Measurements from ENCODE around the gene NUCKS1.
A peak's percentile ranks its signal among the peaks of the same experiment; 100 is the strongest.

Gene NUCKS1

GRCh38 chr1:205711105-205712048 is 38.6 kb downstream of the NUCKS1 start:
- Histone ChIP-seq H3K4me3 (ENCODE audit: low read depth, low read length) (no peak overlapping the region), H3K4me1 (ENCODE audit: control insufficient read depth, insufficient read depth, low read length) (peaks cover 3% of the 10 kb centered on the region; the same call in 1 of the 2 replicates), H3K9me3 (ENCODE audit: control insufficient read depth, insufficient read depth, low read depth, low read length) (no peaks in the 10 kb centered on the region), H3K36me3 (ENCODE audit: control insufficient read depth, insufficient read depth, low read length) (peaks cover 53% of the 10 kb centered on the region), H3K27ac (ENCODE audit: low read depth, low read length) (no peak overlapping the region), H3K27me3 (ENCODE audit: control insufficient read depth, insufficient read depth, low read length) (no peaks in the 10 kb centered on the region), H3K9ac (ENCODE audit: low read length) (no peak overlapping the region)

DNA sequence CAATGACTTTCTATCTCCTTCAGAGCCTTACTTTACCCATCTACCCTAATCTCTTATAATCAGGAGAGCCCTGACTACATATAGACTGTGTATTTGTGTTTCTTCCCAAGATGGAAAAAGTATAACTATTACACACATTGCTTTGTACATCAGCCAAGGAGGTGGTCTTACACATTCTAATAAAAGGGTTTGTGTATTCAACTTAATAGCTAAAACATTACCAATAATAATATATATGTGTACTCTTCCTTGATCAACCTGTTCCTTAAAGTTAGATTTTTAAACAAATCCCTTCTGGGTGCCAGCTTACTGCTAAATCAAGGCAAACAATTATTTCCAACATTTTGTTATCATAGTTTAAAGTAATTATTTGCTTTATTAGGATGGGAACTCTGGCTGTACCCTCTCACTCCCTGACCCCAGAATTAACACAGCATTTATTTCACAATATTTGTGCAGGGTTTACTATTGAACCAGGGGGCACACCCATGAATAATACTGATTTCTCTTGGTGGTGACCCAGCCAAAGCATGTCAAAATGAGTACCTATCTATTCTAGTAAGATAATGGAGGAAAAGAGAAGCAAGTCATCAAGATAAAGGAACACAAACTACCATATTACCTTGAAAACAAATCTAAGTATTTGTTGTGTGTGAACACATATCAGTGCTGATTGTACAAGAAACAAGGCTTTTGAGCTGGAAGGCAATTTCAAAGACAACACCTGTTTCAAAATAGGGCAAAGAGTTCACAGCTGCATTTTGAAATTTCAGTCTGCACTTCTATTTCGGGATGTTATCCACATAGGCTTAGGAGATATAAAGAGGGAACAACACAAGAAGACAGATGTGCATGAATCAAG is 39.5 kb downstream of the NUCKS1 start:
- peaks cover 43% of the 10 kb centered on the region for H3K36me3 ChIP-seq (ENCODE audit: control insufficient read depth, insufficient read depth, low read length)
- H3K27ac ChIP-seq (ENCODE audit: low read depth, low read length) = no peak overlapping the region
- H3K9me3 ChIP-seq (ENCODE audit: control insufficient read depth, insufficient read depth, low read depth, low read length) = no peaks in the 10 kb centered on the region
- no peaks in the 10 kb centered on the region for H3K27me3 ChIP-seq (ENCODE audit: control insufficient read depth, insufficient read depth, low read length)
- no peak overlapping the region for H3K4me3 ChIP-seq (ENCODE audit: low read depth, low read length)
- H3K4me1 ChIP-seq (ENCODE audit: control insufficient read depth, insufficient read depth, low read length) = peaks cover 3% of the 10 kb centered on the region; the same call in 1 of the 2 replicates
- H3K9ac ChIP-seq (ENCODE audit: low read length) = no peak overlapping the region

DNA sequence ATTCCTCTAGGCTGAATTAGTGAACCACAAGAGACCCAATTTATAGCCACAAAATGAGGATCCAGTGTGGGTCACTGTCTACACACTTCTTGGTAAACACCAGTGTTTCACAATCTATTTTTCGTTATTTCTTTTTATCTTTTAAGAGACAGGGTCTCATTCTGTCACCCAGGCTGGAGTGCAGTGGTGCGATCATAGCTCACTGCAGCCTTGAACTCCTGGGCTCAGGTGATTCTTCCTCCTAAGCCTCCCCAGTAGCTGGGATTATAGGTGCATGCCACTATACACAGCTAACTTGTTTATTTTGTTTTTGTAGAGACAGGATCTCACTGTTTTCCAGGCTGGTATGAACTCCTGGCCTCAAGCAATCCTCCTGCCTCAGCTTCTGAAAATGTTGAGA is 40.3 kb downstream of the NUCKS1 start:
- H3K9me3 ChIP-seq (ENCODE audit: control insufficient read depth, insufficient read depth, low read depth, low read length) = no peaks in the 10 kb centered on the region
- H3K27me3 ChIP-seq (ENCODE audit: control insufficient read depth, insufficient read depth, low read length) = no peaks in the 10 kb centered on the region
- no peak overlapping the region for H3K4me3 ChIP-seq (ENCODE audit: low read depth, low read length)
- H3K27ac ChIP-seq (ENCODE audit: low read depth, low read length) = no peak overlapping the region
- H3K36me3 ChIP-seq (ENCODE audit: control insufficient read depth, insufficient read depth, low read length) = peaks cover 37% of the 10 kb centered on the region
- H3K9ac ChIP-seq (ENCODE audit: low read length) = no peak overlapping the region
- H3K4me1 ChIP-seq (ENCODE audit: control insufficient read depth, insufficient read depth, low read length) = peaks cover 3% of the 10 kb centered on the region; the same call in 1 of the 2 replicates

DNA sequence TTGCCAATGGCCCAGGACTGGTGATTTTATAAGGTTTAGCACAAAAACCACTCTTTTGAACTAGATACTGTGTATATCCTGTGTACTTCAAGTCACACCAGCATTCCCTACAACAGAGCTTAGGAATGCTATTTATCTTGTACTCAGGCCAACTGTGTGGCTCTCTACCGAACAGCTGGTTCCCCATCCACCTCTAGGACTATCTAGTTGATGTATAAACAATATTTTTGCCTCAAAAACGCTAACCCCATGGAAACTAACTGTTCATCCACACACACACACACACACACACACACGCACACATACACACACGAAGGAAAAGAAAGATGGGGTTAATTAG is 41.0 kb downstream of the NUCKS1 start:
- Histone ChIP-seq H3K36me3 (ENCODE audit: control insufficient read depth, insufficient read depth, low read length) (peaks cover 33% of the 10 kb centered on the region), H3K27ac (ENCODE audit: low read depth, low read length) (no peak overlapping the region), H3K27me3 (ENCODE audit: control insufficient read depth, insufficient read depth, low read length) (no peaks in the 10 kb centered on the region), H3K9ac (ENCODE audit: low read length) (no peak overlapping the region), H3K4me1 (ENCODE audit: control insufficient read depth, insufficient read depth, low read length) (peaks cover 3% of the 10 kb centered on the region; the same call in 1 of the 2 replicates), H3K4me3 (ENCODE audit: low read depth, low read length) (no peak overlapping the region), H3K9me3 (ENCODE audit: control insufficient read depth, insufficient read depth, low read depth, low read length) (no peaks in the 10 kb centered on the region)

GRCh38 chr1:205706601-205707502 is 43.1 kb downstream of the NUCKS1 start:
- H3K27me3 ChIP-seq (ENCODE audit: control insufficient read depth, insufficient read depth, low read length) = no peaks in the 10 kb centered on the region
- peaks cover 7% of the 10 kb centered on the region; the same call in 1 of the 2 replicates for H3K4me1 ChIP-seq (ENCODE audit: control insufficient read depth, insufficient read depth, low read length)
- H3K9ac ChIP-seq (ENCODE audit: low read length) = no peak overlapping the region
- no peaks in the 10 kb centered on the region for H3K9me3 ChIP-seq (ENCODE audit: control insufficient read depth, insufficient read depth, low read depth, low read length)
- no peak overlapping the region for H3K4me3 ChIP-seq (ENCODE audit: low read depth, low read length)
- no peak overlapping the region for H3K27ac ChIP-seq (ENCODE audit: low read depth, low read length)
- H3K36me3 ChIP-seq (ENCODE audit: control insufficient read depth, insufficient read depth, low read length) = peaks cover 33% of the 10 kb centered on the region

GRCh38 chr1:205704903-205705302 is 45.1 kb downstream of the NUCKS1 start:
- Histone ChIP-seq H3K27ac (ENCODE audit: low read depth, low read length) (no peak overlapping the region), H3K36me3 (ENCODE audit: control insufficient read depth, insufficient read depth, low read length) (peaks cover 22% of the 10 kb centered on the region)

DNA sequence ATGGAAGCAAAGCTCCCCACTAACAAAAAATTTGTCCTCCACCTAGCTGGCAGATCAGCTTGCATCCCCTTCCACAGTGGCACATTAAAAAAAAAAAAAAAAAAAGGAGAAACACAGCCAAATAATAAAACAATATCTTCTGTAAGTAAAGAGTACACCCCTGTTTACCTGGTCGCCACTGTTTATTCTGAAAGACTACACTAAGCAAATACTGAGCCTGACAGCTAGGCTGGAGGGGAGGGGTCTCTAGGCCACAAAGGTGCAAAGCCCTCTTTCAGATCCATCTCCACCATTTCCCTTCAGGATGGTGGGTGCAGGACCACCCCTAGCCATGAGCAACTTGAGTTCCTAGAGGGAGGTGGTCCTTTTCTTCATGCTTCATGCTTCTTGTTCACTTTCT is 46.9 kb downstream of the NUCKS1 start:
- Histone ChIP-seq H3K27ac (ENCODE audit: low read depth, low read length) (no peak overlapping the region), H3K9me3 (ENCODE audit: control insufficient read depth, insufficient read depth, low read depth, low read length) (no peaks in the 10 kb centered on the region), H3K36me3 (ENCODE audit: control insufficient read depth, insufficient read depth, low read length) (peaks cover 6% of the 10 kb centered on the region), H3K4me3 (ENCODE audit: low read depth, low read length) (no peak overlapping the region), H3K4me1 (ENCODE audit: control insufficient read depth, insufficient read depth, low read length) (peaks cover 19% of the 10 kb centered on the region), H3K27me3 (ENCODE audit: control insufficient read depth, insufficient read depth, low read length) (no peaks in the 10 kb centered on the region), H3K9ac (ENCODE audit: low read length) (no peak overlapping the region)

More at GRCh38 chr1:205704903-205705302, 45.1 kb downstream of the NUCKS1 start:
- Histone ChIP-seq H3K9ac (ENCODE audit: low read length) (no peak overlapping the region), H3K9me3 (ENCODE audit: control insufficient read depth, insufficient read depth, low read depth, low read length) (no peaks in the 10 kb centered on the region), H3K4me1 (ENCODE audit: control insufficient read depth, insufficient read depth, low read length) (peaks cover 19% of the 10 kb centered on the region), H3K4me3 (ENCODE audit: low read depth, low read length) (no peak overlapping the region), H3K27me3 (ENCODE audit: control insufficient read depth, insufficient read depth, low read length) (no peaks in the 10 kb centered on the region)

DNA sequence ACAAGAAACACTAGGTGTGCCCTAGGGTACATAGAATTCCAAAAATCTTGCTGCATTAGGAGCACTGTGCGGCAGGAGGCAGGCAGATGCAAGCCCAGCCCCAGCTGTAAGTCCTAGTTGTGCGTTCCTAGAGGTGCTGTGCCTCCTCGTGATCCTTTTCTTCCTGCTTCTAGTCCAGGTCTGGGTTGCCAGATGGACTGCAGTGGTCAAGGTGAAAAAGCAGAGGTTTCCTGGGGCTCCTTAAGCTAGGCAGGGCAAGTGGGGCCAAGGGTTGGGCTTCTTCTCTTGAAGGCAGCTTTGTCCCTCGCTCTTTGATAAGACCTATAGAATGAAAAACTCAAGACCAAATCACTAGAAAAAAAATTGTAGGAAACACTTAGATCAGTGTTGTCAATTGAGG is 48.1 kb downstream of the NUCKS1 start:
- Histone ChIP-seq H3K9me3 (ENCODE audit: control insufficient read depth, insufficient read depth, low read depth, low read length) (no peaks in the 10 kb centered on the region), H3K4me3 (ENCODE audit: low read depth, low read length) (no peak overlapping the region), H3K4me1 (ENCODE audit: control insufficient read depth, insufficient read depth, low read length) (peaks cover 19% of the 10 kb centered on the region), H3K36me3 (ENCODE audit: control insufficient read depth, insufficient read depth, low read length) (peaks cover 5% of the 10 kb centered on the region), H3K27me3 (ENCODE audit: control insufficient read depth, insufficient read depth, low read length) (no peaks in the 10 kb centered on the region), H3K27ac (ENCODE audit: low read depth, low read length) (no peak overlapping the region), H3K9ac (ENCODE audit: low read length) (peak overlapping the region; percentile 27)

GRCh38 chr1:205701420-205701819 is 48.6 kb downstream of the NUCKS1 start:
- Histone ChIP-seq H3K27ac (ENCODE audit: low read depth, low read length) (no peak overlapping the region), H3K9me3 (ENCODE audit: control insufficient read depth, insufficient read depth, low read depth, low read length) (no peaks in the 10 kb centered on the region), H3K9ac (ENCODE audit: low read length) (no peak overlapping the region), H3K36me3 (ENCODE audit: control insufficient read depth, insufficient read depth, low read length) (peaks cover 3% of the 10 kb centered on the region), H3K4me3 (ENCODE audit: low read depth, low read length) (no peak overlapping the region), H3K4me1 (ENCODE audit: control insufficient read depth, insufficient read depth, low read length) (peaks cover 19% of the 10 kb centered on the region), H3K27me3 (ENCODE audit: control insufficient read depth, insufficient read depth, low read length) (no peaks in the 10 kb centered on the region)

DNA sequence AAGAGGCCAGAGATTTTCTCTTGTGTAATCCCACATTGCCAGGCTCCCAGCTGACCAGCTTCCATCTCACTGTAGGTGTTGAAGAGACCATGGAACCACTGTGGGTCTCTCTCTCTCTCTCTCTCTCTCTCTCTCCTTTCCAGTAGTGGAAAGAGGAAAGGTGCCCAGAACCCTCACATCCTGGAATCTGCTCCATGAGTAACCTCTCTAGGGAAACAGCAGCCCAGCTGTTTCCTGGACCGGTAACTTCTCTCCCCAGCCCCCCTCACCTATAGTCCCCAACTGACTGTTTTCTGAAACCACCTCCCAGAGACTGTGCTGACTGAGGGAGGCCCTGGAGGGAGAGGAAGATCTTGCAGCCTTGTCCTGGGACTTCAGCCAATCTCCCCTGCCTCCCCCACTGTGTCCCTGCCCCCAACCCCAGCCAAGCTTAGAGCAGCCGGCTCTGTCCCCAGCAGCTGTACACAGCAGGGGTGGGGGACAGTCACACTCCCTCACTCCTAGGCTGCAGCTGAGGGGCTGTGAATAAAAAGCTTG is 49.0 kb downstream of the NUCKS1 start:
- peaks cover 19% of the 10 kb centered on the region for H3K4me1 ChIP-seq (ENCODE audit: control insufficient read depth, insufficient read depth, low read length)
- H3K27me3 ChIP-seq (ENCODE audit: control insufficient read depth, insufficient read depth, low read length) = no peaks in the 10 kb centered on the region
- H3K9me3 ChIP-seq (ENCODE audit: control insufficient read depth, insufficient read depth, low read depth, low read length) = no peaks in the 10 kb centered on the region
- no peak overlapping the region; the same call in 1 of the 2 replicates for H3K27ac ChIP-seq (ENCODE audit: low read depth, low read length)
- no peak overlapping the region for H3K4me3 ChIP-seq (ENCODE audit: low read depth, low read length)
- H3K9ac ChIP-seq (ENCODE audit: low read length) = no peak overlapping the region
- peaks cover 3% of the 10 kb centered on the region for H3K36me3 ChIP-seq (ENCODE audit: control insufficient read depth, insufficient read depth, low read length)
